ENCODE results near the gene PSD2.

The PSD2 gene

DNA sequence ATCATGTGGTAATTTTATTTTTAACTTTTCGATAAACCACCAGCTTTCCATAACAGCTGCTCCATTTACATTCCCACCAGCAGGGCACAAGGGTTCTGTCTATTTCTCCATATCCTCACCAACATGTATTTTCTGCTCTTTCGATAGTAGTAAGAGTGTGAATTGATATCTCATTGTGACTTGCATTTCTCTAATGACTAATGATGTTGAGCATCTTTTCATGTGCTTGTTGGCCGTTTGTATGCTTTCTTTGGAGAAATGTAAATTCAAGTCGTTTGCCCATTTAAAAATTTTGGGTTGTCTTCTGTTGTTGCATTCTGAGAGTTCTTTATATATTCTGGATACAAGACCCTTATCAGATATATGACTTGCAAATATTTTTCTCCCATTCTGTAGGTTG, 45.9 kb downstream of the PSD2 start:
- no peak for DNase-seq

GRCh38 chr5:139842321-139842720, 46.7 kb downstream of the PSD2 start:
- no peak for DNase-seq

GRCh38 chr5:139843991-139844390, 48.4 kb downstream of the PSD2 start:
- no peak for DNase-seq

- DNase-seq: no peak
Observed at GRCh38 chr5:139844472-139845145, 49.0 kb downstream of the PSD2 start.

- DNase-seq: no peak
Observed at GRCh38 chr5:139845846-139846681, 50.5 kb downstream of the PSD2 start.

GRCh38 chr5:139847091-139847490, 51.5 kb downstream of the PSD2 start:
- DNase-seq: no peak

DNA sequence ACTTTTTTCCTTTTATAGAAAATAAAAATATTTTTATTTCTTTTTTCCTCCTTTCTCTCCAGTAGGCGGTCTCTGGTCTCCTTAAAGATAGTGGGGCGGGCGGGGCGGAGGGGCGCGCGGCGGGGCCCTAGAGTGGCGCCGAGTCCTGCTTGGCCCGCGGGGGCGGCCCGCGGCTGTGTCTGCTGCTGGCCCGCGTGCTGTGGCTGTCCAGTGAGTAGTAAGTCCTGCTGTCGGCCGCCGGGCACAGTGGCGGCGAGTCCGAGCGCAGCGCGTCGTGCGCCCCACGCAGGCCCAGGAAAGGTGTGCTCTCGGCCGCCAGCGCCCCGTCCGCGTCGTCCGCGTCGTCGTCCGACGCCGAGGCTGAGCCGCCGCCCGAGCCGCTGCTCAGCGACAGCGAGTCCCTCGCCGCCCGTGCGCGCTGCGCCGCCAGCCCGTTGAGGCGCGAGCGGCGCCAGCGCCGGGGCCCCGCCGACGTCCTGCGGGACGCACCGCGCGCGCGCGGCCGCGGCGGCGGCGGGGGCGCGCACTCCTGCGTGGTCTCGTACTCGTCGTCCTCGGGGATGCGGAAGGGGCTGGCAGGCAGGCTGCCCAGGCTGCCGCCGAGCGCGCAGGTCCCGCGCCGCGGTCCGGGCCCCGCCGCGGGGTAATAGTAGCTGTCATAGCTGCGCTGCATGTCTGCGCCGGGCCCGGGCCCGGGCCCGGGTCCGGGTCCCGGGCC, 52.3 kb downstream of the PSD2 start:
- DNase-seq: peak; percentile 21

DNA sequence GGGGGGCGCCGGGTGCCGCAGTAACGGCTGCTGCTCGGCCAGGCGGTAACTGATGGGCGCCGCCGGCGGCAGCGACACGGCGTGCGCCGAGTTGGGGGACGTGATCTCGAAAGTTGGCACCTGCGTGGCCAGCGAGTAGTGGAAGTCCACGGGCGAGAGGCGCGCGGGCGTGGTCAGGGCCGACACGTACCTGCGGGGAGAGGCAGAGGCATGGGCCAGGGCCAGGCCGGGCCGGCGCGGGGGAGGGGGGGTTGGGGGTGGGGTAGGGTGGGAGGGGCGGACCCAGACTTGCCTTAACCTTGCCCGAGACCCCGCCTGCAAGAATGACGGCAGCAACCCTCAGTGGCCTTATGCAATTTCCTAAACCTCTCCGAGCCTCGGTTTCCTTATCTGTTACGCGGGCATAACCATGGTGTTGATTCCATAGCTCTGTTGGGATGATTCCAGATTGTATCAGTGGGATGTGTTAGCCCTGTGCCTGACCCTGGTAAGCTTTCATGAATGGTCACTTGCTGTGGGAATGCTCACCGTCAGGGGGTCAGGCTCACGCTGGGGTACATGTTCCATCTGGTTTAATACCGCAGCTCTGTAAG, 53.0 kb downstream of the PSD2 start:
- DNase-seq: no peak

- no peak for DNase-seq
Observed at GRCh38 chr5:139849501-139849900, 53.9 kb downstream of the PSD2 start.

- DNase-seq: no peak
Observed at GRCh38 chr5:139849942-139850341, 54.3 kb downstream of the PSD2 start.

DNA sequence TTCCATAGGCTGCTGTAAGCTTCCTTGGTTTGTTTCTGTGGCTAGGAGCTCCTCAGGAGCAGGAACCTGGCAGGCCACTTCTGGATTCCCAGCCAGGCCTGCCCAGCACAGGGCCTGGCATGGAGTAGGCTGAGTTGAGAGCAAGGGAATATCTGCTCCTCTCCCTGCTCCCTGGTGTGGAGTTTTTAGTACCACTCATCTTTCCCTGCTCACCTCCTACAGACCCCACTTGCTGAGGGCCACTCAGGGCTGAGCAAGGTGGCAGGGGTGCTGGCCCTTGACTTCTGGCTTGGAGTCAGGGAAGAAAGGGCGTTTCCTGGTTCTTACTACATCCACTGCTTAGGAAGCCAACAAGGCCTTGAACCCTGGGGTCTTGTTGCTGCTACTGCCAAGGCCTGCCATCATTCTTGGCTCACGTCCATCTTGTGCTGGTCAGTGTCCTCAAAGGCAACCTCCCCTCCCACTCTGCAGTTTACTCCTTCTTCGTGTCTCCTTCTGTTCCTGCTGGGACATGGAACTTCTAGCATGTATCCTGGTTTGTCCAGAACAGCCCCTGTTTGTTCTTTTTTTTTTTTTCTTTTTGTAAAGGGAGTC, 54.9 kb downstream of the PSD2 start:
- no peak for DNase-seq

DNA sequence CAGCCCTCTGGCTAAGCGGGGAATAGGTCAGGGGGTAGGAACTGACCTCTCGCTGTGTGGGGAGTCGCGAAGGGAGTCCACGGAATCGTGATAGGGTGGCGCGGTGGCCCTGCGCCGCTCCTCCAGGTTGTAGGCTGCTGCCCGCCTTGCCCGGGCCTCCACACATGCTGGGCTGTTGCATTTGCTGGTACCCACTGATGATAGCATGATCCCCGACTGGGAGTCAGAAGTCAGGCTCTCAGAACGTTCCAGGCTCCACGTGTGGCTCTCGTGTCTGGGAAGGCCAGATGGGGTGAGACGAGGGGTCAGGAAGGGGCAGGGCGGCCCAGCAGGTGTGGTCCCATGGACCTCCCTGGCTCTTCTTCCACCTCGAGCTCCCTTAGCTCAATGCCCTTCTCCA, 56.0 kb downstream of the PSD2 start:
- no peak for DNase-seq

GRCh38 chr5:139852696-139853095, 57.1 kb downstream of the PSD2 start:
- no peak for DNase-seq

GRCh38 chr5:139854029-139854605, 58.5 kb downstream of the PSD2 start:
- no peak for DNase-seq

GRCh38 chr5:139854953-139855352, 59.3 kb downstream of the PSD2 start:
- no peak for DNase-seq

GRCh38 chr5:139855451-139855850, 59.8 kb downstream of the PSD2 start:
- no peak for DNase-seq

- no peak for DNase-seq
Observed at GRCh38 chr5:139855946-139856540, 60.4 kb downstream of the PSD2 start.

GRCh38 chr5:139856714-139857113, 61.1 kb downstream of the PSD2 start:
- DNase-seq: peak; percentile 43

GRCh38 chr5:139859013-139859412, 63.4 kb downstream of the PSD2 start:
- DNase-seq: no peak

GRCh38 chr5:139861021-139861888, 65.6 kb downstream of the PSD2 start:
- no peak for DNase-seq

GRCh38 chr5:139861889-139862207, 66.2 kb downstream of the PSD2 start:
- no peak for DNase-seq
